HCT116 (cell line): Measurements from ENCODE around the gene TATDN2. TPM values are rescaled to one million over a fixed set of nuclear protein-coding genes. Genes with fewer than 3 reads are reported as not detected.

Source experiments
- ATAC-seq: fragments of 200-7000 bp; cut with Tn5 transposase; 2 replicates; pipeline ENCODE4 v1.9.1; 2020; ENCODE audit warnings: mild to moderate bottlenecking, moderate library complexity
- BruUV-seq: library from RNA; stranded (reverse); fragments of 400-500 nt; replicated peaks from 2 replicates; lab custom pipeline; 2021; lab: Mats Ljungman, UMichigan
- CTCF ChIA-PET: fragments of 300-600 bp; sonication (Branson Sonifier 250); formaldehyde crosslinking; loops from one replicate; lab custom pipeline; 2021; ENCODE audit warnings: antibody characterized with exemption; lab: Charles Lee
- POLR2A ChIA-PET: fragments of 300-600, 350-600 bp; sonication (Branson Sonifier 250); formaldehyde crosslinking; loops from one replicate; lab custom pipeline; 2021; ENCODE audit warnings: antibody characterized with exemption; lab: Charles Lee
- RAD21 ChIA-PET, 2 experiments: fragments of 300-600 bp; sonication (Branson Sonifier 250); formaldehyde crosslinking; loops; one replicate each; lab custom pipeline; 2023; ENCODE audit warnings: low total read pairs in 2 of 2; ENCODE audit not compliant: uncharacterized antibody in 2 of 2, unreplicated experiment in 2 of 2, low non-redundant PET in 1 of 2; lab: Charles Lee
- DNase-seq: peaks from one replicate; pipeline ENCODE4 v3.0.0-alpha.2; 2010; ENCODE audit warnings: low read depth, low spot score
- H2AFZ ChIP-seq: fragments of 200-600 bp; shearing (Covaris generic), sonication (generic); 2 replicates; pipeline ENCODE4 v1.6.1; 2017; ENCODE audit warnings: low read depth, mixed run types, mixed read lengths, antibody characterized with exemption, low read length; ENCODE audit not compliant: poor library complexity, severe bottlenecking
- H3K27ac ChIP-seq: 2 replicates; pipeline ENCODE4 v1.5.1; 2012; ENCODE audit warnings: low read depth, low read length
- H3K27me3 ChIP-seq: fragments of 200-600 bp; sonication (generic); 2 replicates; pipeline ENCODE4 v1.6.1; 2016; ENCODE audit warnings: mixed run types, low read length, mixed read lengths; ENCODE audit not compliant: insufficient read depth
- H3K36me3 ChIP-seq, 2 experiments: fragments of 200-500 bp in 1 of 2; fragments of 200-600 bp in 1 of 2; sonication (Bioruptor generic) in 1 of 2; sonication (generic) in 1 of 2; 2 replicates each; pipeline versions ENCODE4 v1.5.1 to v1.6.1; 2014 to 2016; ENCODE audit warnings: low read length in 2 of 2, inconsistent platforms in 1 of 2, mixed read lengths in 1 of 2, mixed run types in 1 of 2; ENCODE audit not compliant: insufficient read depth in 2 of 2, control insufficient read depth in 1 of 2
- H3K4me1 ChIP-seq, 2 experiments: fragments of 200-600 bp in 1 of 2; sonication (generic) in 1 of 2; 2 replicates each; pipeline versions ENCODE4 v1.5.1 to v1.6.1; 2012 to 2017; ENCODE audit warnings: low read length in 2 of 2, inconsistent platforms in 1 of 2, mild to moderate bottlenecking in 1 of 2, mixed read lengths in 1 of 2, mixed run types in 1 of 2, moderate library complexity in 1 of 2; ENCODE audit not compliant: insufficient read depth in 2 of 2, control insufficient read depth in 1 of 2
- H3K4me2 ChIP-seq: fragments of 200-600 bp; sonication (generic); 2 replicates; pipeline ENCODE4 v1.6.1; 2017; ENCODE audit warnings: mixed run types, low read length, mixed read lengths
- H3K4me3 ChIP-seq, 2 experiments: fragments of 200-600 bp in 1 of 2; sonication (generic) in 1 of 2; replicated peaks in 1 of 2; 2 replicates each; pipeline ENCODE4 v1.5.1; 2011 to 2016; ENCODE audit warnings: low read length in 2 of 2, control low read depth in 1 of 2, low read depth in 1 of 2, mild to moderate bottlenecking in 1 of 2, mixed read lengths in 1 of 2, mixed run types in 1 of 2
- H3K79me2 ChIP-seq: fragments of 200-600 bp; sonication (generic); 2 replicates; pipeline ENCODE4 v1.6.1; 2017; ENCODE audit warnings: mild to moderate bottlenecking, mixed run types, low read length, moderate library complexity, mixed read lengths; ENCODE audit not compliant: insufficient read depth
- H3K9ac ChIP-seq: fragments of 200-600 bp; sonication (generic); 2 replicates; pipeline ENCODE4 v1.6.1; 2016; ENCODE audit warnings: low read length, mixed read lengths
- H3K9me2 ChIP-seq: fragments of 200-600 bp; sonication (generic), shearing (Covaris generic); 2 replicates; pipeline ENCODE4 v1.6.1; 2017; ENCODE audit warnings: mixed run types, mild to moderate bottlenecking, moderate library complexity; ENCODE audit not compliant: insufficient read depth
- H3K9me3 ChIP-seq, 2 experiments: fragments of 200-500 bp in 1 of 2; fragments of 200-600 bp in 1 of 2; sonication (Bioruptor generic) in 1 of 2; sonication (generic) in 1 of 2; 2 replicates each; pipeline ENCODE4 v1.6.1; 2014 to 2017; ENCODE audit warnings: low read length in 2 of 2, mixed read lengths in 2 of 2, inconsistent platforms in 1 of 2, low read depth in 1 of 2, mild to moderate bottlenecking in 1 of 2, mixed run types in 1 of 2, moderate library complexity in 1 of 2; ENCODE audit not compliant: control insufficient read depth in 1 of 2, insufficient read depth in 1 of 2
- H4K20me1 ChIP-seq: fragments of 200-600 bp; sonication (generic), shearing (Covaris generic); 2 replicates; pipeline ENCODE4 v1.6.1; 2017; ENCODE audit warnings: mixed run types, mild to moderate bottlenecking, moderate library complexity; ENCODE audit not compliant: insufficient read depth
- CEBPB ChIP-seq: IDR thresholded peaks from 2 replicates; pipeline ENCODE4 v1.6.1; 2012; ENCODE audit warnings: low read depth
- EGR1 ChIP-seq: IDR thresholded peaks from 2 replicates; pipeline ENCODE4 v1.6.1; 2012; ENCODE audit warnings: low read depth
- EZH2 ChIP-seq: fragments of 200-600 bp; sonication (generic); IDR thresholded peaks from 2 replicates; pipeline ENCODE4 v1.6.1; 2017; ENCODE audit warnings: antibody characterized with exemption, mixed run types
- EZH2phosphoT487 ChIP-seq: fragments of 200-600 bp; IDR thresholded peaks from 2 replicates; pipeline ENCODE4 v1.6.1; 2018; ENCODE audit warnings: antibody characterized with exemption, borderline replicate concordance
- RAD21 ChIP-seq: IDR thresholded peaks from 2 replicates; pipeline ENCODE4 v1.6.1; 2012; ENCODE audit warnings: low read depth, mild to moderate bottlenecking
- SIN3A ChIP-seq: IDR thresholded peaks from 2 replicates; pipeline ENCODE4 v1.6.1; 2012; ENCODE audit warnings: low read depth
- SRF ChIP-seq: IDR thresholded peaks from 2 replicates; pipeline ENCODE4 v1.6.1; 2012; ENCODE audit warnings: low read depth
- YY1 ChIP-seq: IDR thresholded peaks from 2 replicates; pipeline ENCODE4 v1.6.1; 2011; ENCODE audit warnings: low read length, low read depth, moderate library complexity, mild to moderate bottlenecking; ENCODE audit not compliant: insufficient replicate concordance; ENCODE audit errors: extremely low read depth
- ZNF274 ChIP-seq: fragments of 200-500 bp; sonication (Bioruptor generic); IDR thresholded peaks from 2 replicates; pipeline ENCODE4 v1.6.1; 2014; ENCODE audit warnings: mild to moderate bottlenecking, low read depth, low read length, inconsistent platforms
- intact Hi-C: fragments of 100-400 bp; cut with micrococcal nuclease; formaldehyde crosslinking; loops from 2 replicates; pipeline ENCODE4 v1.10.0; 2022
- total RNA-seq: library from RNA; stranded (reverse); gene quantifications from one replicate; pipeline ENCODE4 v1.2.1, GENCODE V29; 2021; ENCODE audit not compliant: unreplicated experiment
- TF ChIP-seq, protein P1 (sequence below): IDR thresholded peaks from 2 replicates; pipeline ENCODE4 v1.6.1; 2012
- TF ChIP-seq, protein P2 (sequence below): IDR thresholded peaks from 2 replicates; pipeline ENCODE4 v1.6.1; 2011; ENCODE audit warnings: mild to moderate bottlenecking, low read length, moderate library complexity; ENCODE audit not compliant: insufficient replicate concordance; ENCODE audit errors: extremely low read depth
- TF ChIP-seq, protein P3 (sequence below): IDR thresholded peaks from 2 replicates; pipeline ENCODE4 v1.6.1; 2012; ENCODE audit warnings: low read depth
- TF ChIP-seq, protein P4 (sequence below), 3 experiments: fragments of 200-600 bp in 1 of 3; sonication (generic) in 1 of 3; IDR thresholded peaks in 2 of 3; conservative IDR thresholded peaks in 1 of 3; 2 replicates each; pipeline ENCODE4 v1.5.1; 2012 to 2017; ENCODE audit warnings: low read depth in 2 of 3, low read length in 2 of 3, antibody characterized with exemption in 1 of 3, borderline replicate concordance in 1 of 3, control low read depth in 1 of 3, mild to moderate bottlenecking in 1 of 3, mixed read lengths in 1 of 3, mixed run types in 1 of 3, moderate library complexity in 1 of 3; ENCODE audit not compliant: insufficient read depth in 1 of 3

The TATDN2 gene
- total RNA-seq, 1 experiment from 2014 or later = 26.8 TPM

DNA sequence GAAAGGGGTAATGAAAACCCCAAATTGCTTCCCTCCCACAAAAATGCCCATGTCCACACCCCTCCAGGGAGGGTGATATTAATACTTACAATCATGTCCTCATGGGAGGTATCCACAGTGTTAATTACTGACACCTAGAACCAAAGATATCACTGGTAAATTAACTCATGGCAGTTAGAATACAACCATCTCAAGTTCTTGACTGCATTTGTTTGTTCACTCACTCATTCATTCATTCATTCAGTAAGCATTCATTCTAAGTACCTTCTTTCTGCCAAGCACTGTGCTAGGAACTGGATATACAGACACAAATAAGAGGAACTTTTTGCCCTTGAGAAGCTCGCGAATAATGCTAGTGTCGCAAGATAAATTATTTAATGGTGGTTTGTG lies 69.7 kb downstream of the TATDN2 start:
- H3K79me2 ChIP-seq = peaks cover 40% of the 10 kb centered on the region
- no peaks in the 10 kb centered on the region for H3K9me2 ChIP-seq
- H3K27ac ChIP-seq = no peak overlapping the region
- peaks cover 41 to 54% of the 10 kb centered on the region in 2 experiments; a peak in 3 of 4 replicates for H3K36me3 ChIP-seq
- H3K27me3 ChIP-seq = no peaks in the 10 kb centered on the region
- CTCF ChIA-PET = no interaction called here
- peaks cover 0 to 19% of the 10 kb centered on the region in 2 experiments; a peak in 2 of 4 replicates for H3K4me1 ChIP-seq
- no peaks in the 10 kb centered on the region for H3K9me3 ChIP-seq
- intact Hi-C loops = no loop called here
- BruUV-seq = no TSS peak
- RAD21 ChIA-PET = no interaction called here
- POLR2A ChIA-PET = no interaction called here
- H4K20me1 ChIP-seq = 0 out of 2 replicates have a peak, but pooled peaks cover 4% of the 10 kb centered on the region
- TF ChIP-seq EZH2phosphoT487 (no peak), YY1 (no peak), RAD21 (no peak), EZH2 (no peak), SRF (no peak), SIN3A (no peak), CEBPB (no peak), ZNF274 (no peak), EGR1 (no peak)
- TF ChIP-seq, protein P1, sequence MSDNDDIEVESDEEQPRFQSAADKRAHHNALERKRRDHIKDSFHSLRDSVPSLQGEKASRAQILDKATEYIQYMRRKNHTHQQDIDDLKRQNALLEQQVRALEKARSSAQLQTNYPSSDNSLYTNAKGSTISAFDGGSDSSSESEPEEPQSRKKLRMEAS = no peak
- TF ChIP-seq, protein P2, sequence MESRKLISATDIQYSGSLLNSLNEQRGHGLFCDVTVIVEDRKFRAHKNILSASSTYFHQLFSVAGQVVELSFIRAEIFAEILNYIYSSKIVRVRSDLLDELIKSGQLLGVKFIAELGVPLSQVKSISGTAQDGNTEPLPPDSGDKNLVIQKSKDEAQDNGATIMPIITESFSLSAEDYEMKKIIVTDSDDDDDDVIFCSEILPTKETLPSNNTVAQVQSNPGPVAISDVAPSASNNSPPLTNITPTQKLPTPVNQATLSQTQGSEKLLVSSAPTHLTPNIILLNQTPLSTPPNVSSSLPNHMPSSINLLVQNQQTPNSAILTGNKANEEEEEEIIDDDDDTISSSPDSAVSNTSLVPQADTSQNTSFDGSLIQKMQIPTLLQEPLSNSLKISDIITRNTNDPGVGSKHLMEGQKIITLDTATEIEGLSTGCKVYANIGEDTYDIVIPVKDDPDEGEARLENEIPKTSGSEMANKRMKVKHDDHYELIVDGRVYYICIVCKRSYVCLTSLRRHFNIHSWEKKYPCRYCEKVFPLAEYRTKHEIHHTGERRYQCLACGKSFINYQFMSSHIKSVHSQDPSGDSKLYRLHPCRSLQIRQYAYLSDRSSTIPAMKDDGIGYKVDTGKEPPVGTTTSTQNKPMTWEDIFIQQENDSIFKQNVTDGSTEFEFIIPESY = no peak
- TF ChIP-seq, protein P3, sequence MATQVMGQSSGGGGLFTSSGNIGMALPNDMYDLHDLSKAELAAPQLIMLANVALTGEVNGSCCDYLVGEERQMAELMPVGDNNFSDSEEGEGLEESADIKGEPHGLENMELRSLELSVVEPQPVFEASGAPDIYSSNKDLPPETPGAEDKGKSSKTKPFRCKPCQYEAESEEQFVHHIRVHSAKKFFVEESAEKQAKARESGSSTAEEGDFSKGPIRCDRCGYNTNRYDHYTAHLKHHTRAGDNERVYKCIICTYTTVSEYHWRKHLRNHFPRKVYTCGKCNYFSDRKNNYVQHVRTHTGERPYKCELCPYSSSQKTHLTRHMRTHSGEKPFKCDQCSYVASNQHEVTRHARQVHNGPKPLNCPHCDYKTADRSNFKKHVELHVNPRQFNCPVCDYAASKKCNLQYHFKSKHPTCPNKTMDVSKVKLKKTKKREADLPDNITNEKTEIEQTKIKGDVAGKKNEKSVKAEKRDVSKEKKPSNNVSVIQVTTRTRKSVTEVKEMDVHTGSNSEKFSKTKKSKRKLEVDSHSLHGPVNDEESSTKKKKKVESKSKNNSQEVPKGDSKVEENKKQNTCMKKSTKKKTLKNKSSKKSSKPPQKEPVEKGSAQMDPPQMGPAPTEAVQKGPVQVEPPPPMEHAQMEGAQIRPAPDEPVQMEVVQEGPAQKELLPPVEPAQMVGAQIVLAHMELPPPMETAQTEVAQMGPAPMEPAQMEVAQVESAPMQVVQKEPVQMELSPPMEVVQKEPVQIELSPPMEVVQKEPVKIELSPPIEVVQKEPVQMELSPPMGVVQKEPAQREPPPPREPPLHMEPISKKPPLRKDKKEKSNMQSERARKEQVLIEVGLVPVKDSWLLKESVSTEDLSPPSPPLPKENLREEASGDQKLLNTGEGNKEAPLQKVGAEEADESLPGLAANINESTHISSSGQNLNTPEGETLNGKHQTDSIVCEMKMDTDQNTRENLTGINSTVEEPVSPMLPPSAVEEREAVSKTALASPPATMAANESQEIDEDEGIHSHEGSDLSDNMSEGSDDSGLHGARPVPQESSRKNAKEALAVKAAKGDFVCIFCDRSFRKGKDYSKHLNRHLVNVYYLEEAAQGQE = no peak
- TF ChIP-seq, protein P4, sequence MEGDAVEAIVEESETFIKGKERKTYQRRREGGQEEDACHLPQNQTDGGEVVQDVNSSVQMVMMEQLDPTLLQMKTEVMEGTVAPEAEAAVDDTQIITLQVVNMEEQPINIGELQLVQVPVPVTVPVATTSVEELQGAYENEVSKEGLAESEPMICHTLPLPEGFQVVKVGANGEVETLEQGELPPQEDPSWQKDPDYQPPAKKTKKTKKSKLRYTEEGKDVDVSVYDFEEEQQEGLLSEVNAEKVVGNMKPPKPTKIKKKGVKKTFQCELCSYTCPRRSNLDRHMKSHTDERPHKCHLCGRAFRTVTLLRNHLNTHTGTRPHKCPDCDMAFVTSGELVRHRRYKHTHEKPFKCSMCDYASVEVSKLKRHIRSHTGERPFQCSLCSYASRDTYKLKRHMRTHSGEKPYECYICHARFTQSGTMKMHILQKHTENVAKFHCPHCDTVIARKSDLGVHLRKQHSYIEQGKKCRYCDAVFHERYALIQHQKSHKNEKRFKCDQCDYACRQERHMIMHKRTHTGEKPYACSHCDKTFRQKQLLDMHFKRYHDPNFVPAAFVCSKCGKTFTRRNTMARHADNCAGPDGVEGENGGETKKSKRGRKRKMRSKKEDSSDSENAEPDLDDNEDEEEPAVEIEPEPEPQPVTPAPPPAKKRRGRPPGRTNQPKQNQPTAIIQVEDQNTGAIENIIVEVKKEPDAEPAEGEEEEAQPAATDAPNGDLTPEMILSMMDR (IDR thresholded peaks at IDR 0.05 in 2 of 3, conservative IDR thresholded peaks at IDR 0.05 in 1 of 3; ENCODE audit: borderline replicate concordance in 1 of 3, insufficient read depth in 1 of 3, low read depth in 2 of 3, low read length in 2 of 3) = no peak
- ATAC-seq (no peak), DNase-seq (no peak)
- no peak overlapping the region for H2AFZ ChIP-seq
- no peak overlapping the region for H3K4me3 ChIP-seq
- H3K9ac ChIP-seq = no peak overlapping the region
- no peak overlapping the region for H3K4me2 ChIP-seq
